ENCODE data around the gene HCN1. TPM values are rescaled to one million over a fixed set of nuclear protein-coding genes. Genes with fewer than 3 reads are reported as not detected.

The HCN1 gene
- total and polyA plus RNA-seq, 12 donors: under 0.01 to 2.8 (median 1.3) TPM; not detected in 3

DNA sequence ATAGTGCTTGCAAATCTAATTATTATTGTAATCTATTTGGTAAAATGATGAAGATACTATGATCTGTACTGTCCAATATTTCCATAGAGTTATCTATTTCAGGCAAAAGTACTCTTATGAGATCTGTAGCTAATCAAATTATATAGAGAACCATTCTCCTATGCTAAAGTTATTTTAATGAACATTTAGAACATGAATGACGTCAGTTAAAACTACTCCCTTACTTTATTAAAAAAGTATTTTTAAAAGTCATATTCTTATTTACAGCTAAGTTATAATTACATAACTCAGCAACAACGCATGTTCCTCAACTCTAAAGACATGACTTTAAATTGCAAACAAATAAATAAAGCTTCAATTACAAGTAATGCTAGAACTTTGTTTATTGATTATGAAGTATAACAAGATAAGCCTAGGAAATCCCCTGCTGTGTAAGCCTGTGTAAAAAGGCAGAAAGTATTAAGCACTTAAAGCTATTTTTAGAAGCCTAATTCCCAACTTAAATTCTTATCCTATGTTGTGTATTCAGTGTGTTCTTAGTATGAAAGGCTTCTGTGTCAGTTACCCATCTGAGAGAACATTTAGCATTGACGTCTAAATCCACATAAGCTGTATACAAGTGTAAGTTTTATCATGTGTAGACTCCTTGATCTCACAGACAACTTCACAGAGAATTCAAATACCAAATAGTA, 285.7 kb downstream of the HCN1 start:
- no peak for DNase-seq
- Histone ChIP-seq H3K36me3 (replicated peaks in 1 of 2) (no peaks in the 10 kb centered on the region), H3K9me3 (replicated peaks in 1 of 3) (no peaks in the 10 kb centered on the region), H3K27ac (no peak overlapping the region), H3K27me3 (no peaks in the 10 kb centered on the region), H3K4me3 (no peak overlapping the region), H3K4me1 (replicated peaks in 1 of 2) (no peaks in the 10 kb centered on the region)
- 62 to 76% (median 73%) methylated on average over 3 of the region's 3 CpGs for WGBS, 4 donors
- intact Hi-C loops (cut with DNase I): no loop called here
- no peak for TF ChIP-seq POLR2A (IDR thresholded peaks at IDR 0.05)
- no peak for TF ChIP-seq CTCF (IDR thresholded peaks at IDR 0.05)

DNA sequence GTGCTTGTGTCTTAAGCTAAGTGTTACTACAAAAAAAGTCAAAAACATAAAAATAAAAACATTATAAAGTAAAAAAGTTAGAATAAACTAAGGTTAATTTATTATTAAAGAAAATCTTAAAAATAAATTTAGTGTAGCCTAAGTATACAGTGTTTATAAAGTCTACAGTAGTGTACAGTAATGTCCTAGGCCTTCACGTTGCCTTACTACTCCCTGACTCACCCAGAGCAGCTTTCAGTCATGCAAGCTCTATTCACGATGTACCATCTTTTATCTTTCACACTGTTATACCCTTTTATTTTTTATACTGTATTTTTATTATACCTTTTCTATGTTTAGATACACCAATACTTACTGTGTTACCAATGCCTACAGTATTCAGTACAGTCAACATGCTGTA, 288.1 kb downstream of the HCN1 start:
- no peaks in the 10 kb centered on the region for H3K36me3 ChIP-seq (replicated peaks in 1 of 2)
- WGBS, 4 donors: 76 to 89% (median 83%) methylated on average over 2 of the region's 2 CpGs
- H3K27me3 ChIP-seq: no peaks in the 10 kb centered on the region
- intact Hi-C loops (cut with DNase I): no loop called here
- DNase-seq: no peak
- no peak for TF ChIP-seq POLR2A (IDR thresholded peaks at IDR 0.05)
- TF ChIP-seq CTCF (IDR thresholded peaks at IDR 0.05): no peak
- H3K27ac ChIP-seq: no peak overlapping the region
- H3K4me1 ChIP-seq (replicated peaks in 1 of 2): no peaks in the 10 kb centered on the region
- H3K9me3 ChIP-seq (replicated peaks in 1 of 3): no peaks in the 10 kb centered on the region
- H3K4me3 ChIP-seq: no peak overlapping the region

DNA sequence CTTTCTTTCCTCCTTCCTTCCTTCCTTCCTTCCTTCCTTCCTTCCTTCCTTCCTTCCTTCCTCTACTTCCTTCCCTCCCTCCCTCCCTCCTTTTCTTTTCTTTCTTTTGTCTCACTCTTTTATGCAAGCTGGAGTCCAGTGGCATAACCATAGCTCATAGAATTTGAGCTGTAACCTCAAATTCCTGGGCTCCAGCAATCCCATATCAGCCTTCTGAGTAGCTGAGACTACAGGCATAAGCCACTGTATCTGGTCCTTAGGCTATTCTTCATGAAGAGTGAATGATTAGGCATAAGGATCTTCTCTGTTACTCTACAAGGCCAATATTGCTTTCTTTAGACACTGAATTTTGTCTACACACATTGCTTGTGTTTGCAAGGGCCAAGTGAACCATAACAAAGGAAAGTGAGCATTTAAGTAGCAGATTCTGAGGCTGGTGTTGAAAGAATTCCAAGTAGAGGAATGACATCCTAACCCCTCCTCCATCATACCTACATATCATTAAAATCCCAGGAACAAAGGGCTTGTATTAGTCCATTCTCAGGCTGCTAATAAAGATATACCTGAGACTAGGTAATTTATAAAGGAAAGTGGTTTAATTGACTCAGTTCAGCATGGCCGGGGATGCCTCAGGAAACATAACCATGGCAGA, 293.2 kb downstream of the HCN1 start:
- H3K4me1 ChIP-seq (replicated peaks in 1 of 2): no peaks in the 10 kb centered on the region
- no peak for DNase-seq
- no peak overlapping the region for H3K4me3 ChIP-seq
- no peak overlapping the region for H3K27ac ChIP-seq
- 74 to 90% (median 79%) methylated on average over 1 of the region's 1 CpG for WGBS, 4 donors
- TF ChIP-seq POLR2A (IDR thresholded peaks at IDR 0.05) (no peak), CTCF (IDR thresholded peaks at IDR 0.05) (no peak)
- H3K36me3 ChIP-seq (replicated peaks in 1 of 2): no peaks in the 10 kb centered on the region
- intact Hi-C loops (cut with DNase I): no loop called here
- H3K27me3 ChIP-seq: no peaks in the 10 kb centered on the region
- no peaks in the 10 kb centered on the region for H3K9me3 ChIP-seq (replicated peaks in 1 of 3)

DNA sequence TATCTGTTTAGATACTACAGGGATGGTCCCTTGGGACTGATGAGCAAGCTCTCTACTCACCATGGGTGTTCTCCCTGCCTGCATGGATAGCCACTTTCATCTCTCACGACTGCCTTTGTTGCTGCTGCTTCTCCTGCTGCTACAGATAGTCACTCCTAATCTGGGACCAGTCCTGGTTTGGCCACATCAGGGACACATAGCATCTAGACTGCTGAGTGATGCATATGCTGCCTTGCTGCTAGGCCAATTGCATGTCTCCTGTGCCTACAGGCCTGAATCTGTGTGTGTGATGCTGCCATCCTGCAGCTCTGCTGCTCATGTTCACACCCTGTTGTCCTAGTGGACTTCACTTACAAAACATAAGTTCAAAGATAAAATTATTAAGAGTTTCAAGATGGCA, 297.1 kb downstream of the HCN1 start:
- H3K27me3 ChIP-seq: no peaks in the 10 kb centered on the region
- DNase-seq: no peak
- H3K27ac ChIP-seq: no peak overlapping the region
- TF ChIP-seq CTCF (IDR thresholded peaks at IDR 0.05) (no peak), POLR2A (IDR thresholded peaks at IDR 0.05) (no peak)
- H3K36me3 ChIP-seq (replicated peaks in 1 of 2): no peaks in the 10 kb centered on the region
- no peaks in the 10 kb centered on the region for H3K9me3 ChIP-seq (replicated peaks in 1 of 3)
- H3K4me3 ChIP-seq: no peak overlapping the region
- H3K4me1 ChIP-seq (replicated peaks in 1 of 2): no peaks in the 10 kb centered on the region
- 40 to 51% (median 46%) methylated on average over 1 of the region's 1 CpG for WGBS, 4 donors
- intact Hi-C loops (cut with DNase I): no loop called here
